ENCODE results near the gene SEC31A. TPM values are rescaled to one million over a fixed set of nuclear protein-coding genes. Genes with fewer than 3 reads are reported as not detected.

Gene SEC31A
- polyA plus RNA-seq, 3 donors = 74.8 to 120 (median 107) TPM

- Histone ChIP-seq H3K9me3 (replicated peaks in 1 of 2; ENCODE audit: control insufficient read depth in 1 of 2, insufficient read depth in 1 of 2, low read length in 2 of 2) (no peaks in the 10 kb centered on the region), H3K4me2 (replicated peaks; ENCODE audit: extremely low read depth, low read length, poor library complexity, severe bottlenecking) (no peak overlapping the region), H3K9ac (ENCODE audit: insufficient read depth, low read length, poor library complexity, severe bottlenecking) (no peak overlapping the region), H2AFZ (ENCODE audit: insufficient read depth, low read depth, low read length, poor library complexity, severe bottlenecking) (no peak overlapping the region), H3K27me3 (ENCODE audit: control insufficient read depth in 2 of 2, insufficient read depth in 2 of 2, low read length in 2 of 2) (no peaks in the 10 kb centered on the region), H3K4me3 (replicated peaks in 1 of 3; ENCODE audit: low read depth in 2 of 3, low read length in 3 of 3) (no peak overlapping the region), H3K4me1 (ENCODE audit: control insufficient read depth in 1 of 2, insufficient read depth in 2 of 2, low read length in 2 of 2) (no peaks in the 10 kb centered on the region), H3K27ac (ENCODE audit: low read depth in 1 of 2, low read length in 2 of 2) (no peak overlapping the region), H3K79me2 (ENCODE audit: insufficient read depth, low read length) (no peaks in the 10 kb centered on the region), H3K36me3 (replicated peaks in 1 of 2; ENCODE audit: control insufficient read depth in 1 of 2, insufficient read depth in 2 of 2, low read length in 2 of 2) (no peaks in the 10 kb centered on the region), H4K20me1 (ENCODE audit: insufficient read depth, low read length) (no peaks in the 10 kb centered on the region)
- 100% methylated on average over 1 of the region's 4 CpGs for WGBS (ENCODE audit: insufficient coverage)
- H3K27ac Mint-ChIP-seq = peak overlapping the region in 1 of 7 donors; percentile 21
- no peaks in the 10 kb centered on the region for H3K36me3 Mint-ChIP-seq
- intact Hi-C loops (cut with micrococcal nuclease) = no loop called here
- peaks cover 10% of the 10 kb centered on the region for H3K4me1 Mint-ChIP-seq
- no peaks in the 10 kb centered on the region for H3K27me3 Mint-ChIP-seq (ENCODE audit: low read depth in 3 of 3)
- TF ChIP-seq CTCF (IDR thresholded peaks at IDR 0.05) = no peak
- H3K4me3 Mint-ChIP-seq = no peak overlapping the region
- no peaks in the 10 kb centered on the region for H3K9me3 Mint-ChIP-seq
- no peak for DNase-seq
Observed at GRCh38 chr4:82787342-82787741, 103.6 kb downstream of the SEC31A start.

- no peak for TF ChIP-seq CTCF (IDR thresholded peaks at IDR 0.05)
- Mint-ChIP-seq H3K4me3 (no peak overlapping the region), H3K4me1 (peaks cover 10% of the 10 kb centered on the region), H3K9me3 (no peaks in the 10 kb centered on the region), H3K36me3 (no peaks in the 10 kb centered on the region), H3K27me3 (ENCODE audit: low read depth in 3 of 3) (no peaks in the 10 kb centered on the region), H3K27ac (no peak overlapping the region)
- no peak overlapping the region for H3K4me3 ChIP-seq (replicated peaks in 1 of 3; ENCODE audit: low read depth in 2 of 3, low read length in 3 of 3)
- H2AFZ ChIP-seq (ENCODE audit: insufficient read depth, low read depth, low read length, poor library complexity, severe bottlenecking) = no peak overlapping the region
- 93% methylated on average over 2 of the region's 4 CpGs for WGBS (ENCODE audit: insufficient coverage)
- intact Hi-C loops (cut with micrococcal nuclease) = no loop called here
- no peaks in the 10 kb centered on the region for H3K27me3 ChIP-seq (ENCODE audit: control insufficient read depth in 2 of 2, insufficient read depth in 2 of 2, low read length in 2 of 2)
- no peak for DNase-seq
- H3K79me2 ChIP-seq (ENCODE audit: insufficient read depth, low read length) = no peaks in the 10 kb centered on the region
- H3K9ac ChIP-seq (ENCODE audit: insufficient read depth, low read length, poor library complexity, severe bottlenecking) = no peak overlapping the region
- no peaks in the 10 kb centered on the region for H4K20me1 ChIP-seq (ENCODE audit: insufficient read depth, low read length)
- H3K4me1 ChIP-seq (ENCODE audit: control insufficient read depth in 1 of 2, insufficient read depth in 2 of 2, low read length in 2 of 2) = no peaks in the 10 kb centered on the region
- no peaks in the 10 kb centered on the region for H3K36me3 ChIP-seq (replicated peaks in 1 of 2; ENCODE audit: control insufficient read depth in 1 of 2, insufficient read depth in 2 of 2, low read length in 2 of 2)
- H3K4me2 ChIP-seq (replicated peaks; ENCODE audit: extremely low read depth, low read length, poor library complexity, severe bottlenecking) = no peak overlapping the region
- H3K9me3 ChIP-seq (replicated peaks in 1 of 2; ENCODE audit: control insufficient read depth in 1 of 2, insufficient read depth in 1 of 2, low read length in 2 of 2) = no peaks in the 10 kb centered on the region
- H3K27ac ChIP-seq (ENCODE audit: low read depth in 1 of 2, low read length in 2 of 2) = no peak overlapping the region
Observed at GRCh38 chr4:82786828-82787227, 104.1 kb downstream of the SEC31A start.

Measured in CD14-positive monocyte (primary cell).